ENCODE results near the gene CEP70. TPM values are rescaled to one million over a fixed set of nuclear protein-coding genes. Genes with fewer than 3 reads are reported as not detected.

The CEP70 gene
- total RNA-seq, 1 experiment from 2014 or later, result 64.5 TPM

- ATAC-seq (no peak), DNase-seq (ENCODE audit: low read depth, low spot score) (no peak)
- Histone ChIP-seq H3K27ac (ENCODE audit: low read length) (no peak overlapping the region), H3K9me3 (ENCODE audit: control insufficient read depth, insufficient read depth, low read depth, low read length) (no peaks in the 10 kb centered on the region), H3K4me3 (ENCODE audit: low read depth in 2 of 2, low read length in 2 of 2) (no peak overlapping the region), H3K36me3 (ENCODE audit: control insufficient read depth, insufficient read depth, low read length) (peaks cover 11% of the 10 kb centered on the region; the same call in 1 of the 2 replicates), H3K27me3 (ENCODE audit: control insufficient read depth, insufficient read depth, low read length) (no peaks in the 10 kb centered on the region), H3K4me1 (ENCODE audit: control insufficient read depth, insufficient read depth, low read length) (peaks cover 11% of the 10 kb centered on the region)
- in situ Hi-C loops (cut with HindIII; ENCODE audit: low pct_unique_long_range_greater_than_20kb, low sequenced_read_pairs), result no loop called here
- TF ChIP-seq REST (IDR thresholded peaks at IDR 0.05; ENCODE audit: insufficient read depth in 1 of 2, low read depth in 2 of 2, low read length in 1 of 2), result no peak
- TF ChIP-seq POLR2AphosphoS5 (IDR thresholded peaks at IDR 0.05; ENCODE audit: low read depth, low read length), result no peak
- TF ChIP-seq CTCF (IDR thresholded peaks at IDR 0.05), result no peak
- TF ChIP-seq SIN3A (IDR thresholded peaks at IDR 0.05; ENCODE audit: borderline replicate concordance, insufficient read depth, low read depth, low read length), result no peak
- TF ChIP-seq TCF7L2 (IDR thresholded peaks at IDR 0.05; ENCODE audit: low read depth, low read length), result no peak
- intact Hi-C loops (cut with micrococcal nuclease; ENCODE audit: unreplicated experiment), result no loop called here
- POLR2A ChIA-PET, result interaction anchor here (0.6 kb wide), 1 partner anchor 769 kb away, joined by 8 read pairs; no protein-coding TSS in a partner anchor
- no TSS peak for BruUV-seq (replicated peaks)
- CTCF ChIA-PET, result no interaction called here
Measured at GRCh38 chr3:138587374-138587773, 6.7 kb downstream of the CEP70 start.

- peak; percentile 58; the same call in 1 of the 2 replicates for ATAC-seq
- ChIA-PET POLR2A (no interaction called here), CTCF (no interaction called here)
- Histone ChIP-seq H3K4me1 (ENCODE audit: control insufficient read depth, insufficient read depth, low read length) (peaks cover 12% of the 10 kb centered on the region), H3K9me3 (ENCODE audit: control insufficient read depth, insufficient read depth, low read depth, low read length) (no peaks in the 10 kb centered on the region; the same call in 1 of the 2 replicates), H3K27ac (ENCODE audit: low read length) (peak overlapping the region; percentile 59), H3K27me3 (ENCODE audit: control insufficient read depth, insufficient read depth, low read length) (no peaks in the 10 kb centered on the region), H3K36me3 (ENCODE audit: control insufficient read depth, insufficient read depth, low read length) (no peaks in the 10 kb centered on the region), H3K4me3 (ENCODE audit: low read depth in 2 of 2, low read length in 2 of 2) (no peak overlapping the region)
- BruUV-seq (replicated peaks), result no TSS peak
- in situ Hi-C loops (cut with HindIII; ENCODE audit: low pct_unique_long_range_greater_than_20kb, low sequenced_read_pairs), result no loop called here
- DNase-seq (ENCODE audit: low read depth, low spot score), result no peak
- TF ChIP-seq REST (IDR thresholded peaks at IDR 0.05; ENCODE audit: insufficient read depth in 1 of 2, low read depth in 2 of 2, low read length in 1 of 2) (no peak), CTCF (IDR thresholded peaks at IDR 0.05) (no peak), TCF7L2 (IDR thresholded peaks at IDR 0.05; ENCODE audit: low read depth, low read length) (no peak), SIN3A (IDR thresholded peaks at IDR 0.05; ENCODE audit: borderline replicate concordance, insufficient read depth, low read depth, low read length) (no peak), POLR2AphosphoS5 (IDR thresholded peaks at IDR 0.05; ENCODE audit: low read depth, low read length) (no peak)
- intact Hi-C loops (cut with micrococcal nuclease; ENCODE audit: unreplicated experiment), result no loop called here
Measured at GRCh38 chr3:138578961-138579574, 15.0 kb downstream of the CEP70 start.
